Astrocyte of the spinal cord (primary cell): ENCODE measurements around the gene CPSF2.

Source experiments
- DNase-seq: peaks from one replicate; pipeline ENCODE4 v3.0.0; 2011; ENCODE audit warnings: low read depth, low spot score
- H3K4me3 ChIP-seq: 2 replicates; pipeline ENCODE4 v1.5.1; 2011; ENCODE audit warnings: low read depth, mild to moderate bottlenecking, low read length, moderate library complexity
- in situ Hi-C: cut with HindIII; loops from 2 replicates; pipeline ENCODE4 v1.10.0; 2017; ENCODE audit warnings: low sequenced_read_pairs
- TF ChIP-seq, protein P1 (sequence below): IDR thresholded peaks from 2 replicates; pipeline ENCODE4 v1.5.1; 2012; ENCODE audit warnings: low read depth, mild to moderate bottlenecking, low read length, inconsistent platforms

CPSF2 gene

DNA sequence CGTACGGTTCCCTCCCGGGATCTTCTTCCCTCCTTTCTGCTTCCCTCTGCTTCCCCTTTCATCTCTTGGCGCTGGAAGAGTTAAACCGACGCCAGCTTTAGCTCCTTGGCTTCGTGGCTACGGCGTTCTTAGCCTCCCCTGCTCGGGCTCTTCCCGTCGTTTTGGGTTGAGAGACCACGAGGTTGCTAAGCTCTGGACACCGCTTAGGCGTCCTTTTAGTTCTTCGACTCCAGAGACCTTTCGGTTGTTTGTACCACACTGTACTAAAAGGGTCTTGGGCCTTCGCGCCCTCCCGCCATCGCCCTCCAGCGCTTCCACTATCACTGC lies 545 bp downstream of the CPSF2 start:
- peak; percentile 45 for DNase-seq
- peak overlapping the region; percentile 97 for H3K4me3 ChIP-seq
- TF ChIP-seq, protein P1, sequence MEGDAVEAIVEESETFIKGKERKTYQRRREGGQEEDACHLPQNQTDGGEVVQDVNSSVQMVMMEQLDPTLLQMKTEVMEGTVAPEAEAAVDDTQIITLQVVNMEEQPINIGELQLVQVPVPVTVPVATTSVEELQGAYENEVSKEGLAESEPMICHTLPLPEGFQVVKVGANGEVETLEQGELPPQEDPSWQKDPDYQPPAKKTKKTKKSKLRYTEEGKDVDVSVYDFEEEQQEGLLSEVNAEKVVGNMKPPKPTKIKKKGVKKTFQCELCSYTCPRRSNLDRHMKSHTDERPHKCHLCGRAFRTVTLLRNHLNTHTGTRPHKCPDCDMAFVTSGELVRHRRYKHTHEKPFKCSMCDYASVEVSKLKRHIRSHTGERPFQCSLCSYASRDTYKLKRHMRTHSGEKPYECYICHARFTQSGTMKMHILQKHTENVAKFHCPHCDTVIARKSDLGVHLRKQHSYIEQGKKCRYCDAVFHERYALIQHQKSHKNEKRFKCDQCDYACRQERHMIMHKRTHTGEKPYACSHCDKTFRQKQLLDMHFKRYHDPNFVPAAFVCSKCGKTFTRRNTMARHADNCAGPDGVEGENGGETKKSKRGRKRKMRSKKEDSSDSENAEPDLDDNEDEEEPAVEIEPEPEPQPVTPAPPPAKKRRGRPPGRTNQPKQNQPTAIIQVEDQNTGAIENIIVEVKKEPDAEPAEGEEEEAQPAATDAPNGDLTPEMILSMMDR, result no peak
- in situ Hi-C loops, result no loop called here

DNA sequence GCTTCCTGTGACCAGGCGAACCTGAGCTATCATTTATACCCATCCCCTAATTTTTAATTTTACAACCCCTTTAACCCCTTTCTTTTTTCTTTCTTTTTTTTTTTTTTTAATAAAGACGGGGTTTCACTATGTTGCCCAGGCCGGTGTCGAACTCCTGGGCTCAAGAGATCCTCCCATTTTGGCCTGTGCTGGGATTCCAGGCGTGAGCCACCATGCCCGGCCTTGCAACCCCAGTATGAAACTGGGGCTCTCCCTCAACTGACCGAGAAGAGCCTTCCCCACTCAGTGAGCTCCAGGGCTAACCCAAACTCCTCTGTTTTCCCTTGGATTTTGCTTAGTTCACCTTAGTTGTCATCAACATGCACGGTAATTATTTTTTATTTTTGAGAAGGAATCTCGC lies 992 bp downstream of the CPSF2 start:
- in situ Hi-C loops, result no loop called here
- TF ChIP-seq, protein P1, result no peak
- peak overlapping the region; percentile 97 for H3K4me3 ChIP-seq
- DNase-seq, result no peak

DNA sequence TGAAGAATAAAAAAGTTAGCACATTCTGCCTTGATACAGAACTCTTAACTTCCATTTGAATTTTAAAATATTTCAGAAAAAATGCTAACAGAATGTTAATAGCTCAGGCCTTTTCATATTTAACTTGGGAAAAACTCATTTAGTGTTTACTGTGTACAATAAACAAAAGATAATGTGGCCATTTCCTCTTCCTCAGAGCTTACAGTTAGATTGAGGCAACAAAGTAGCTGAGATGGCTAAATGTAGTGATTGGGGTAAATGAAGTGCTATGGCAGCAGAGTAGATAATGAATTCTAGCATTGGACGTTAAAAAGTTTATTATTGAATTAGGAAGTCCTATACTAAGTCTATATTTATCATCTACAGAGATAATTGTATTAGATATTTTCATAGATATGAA lies 12.7 kb downstream of the CPSF2 start:
- in situ Hi-C loops, result no loop called here
- TF ChIP-seq, protein P1, result no peak
- DNase-seq, result no peak
- no peak overlapping the region for H3K4me3 ChIP-seq

DNA sequence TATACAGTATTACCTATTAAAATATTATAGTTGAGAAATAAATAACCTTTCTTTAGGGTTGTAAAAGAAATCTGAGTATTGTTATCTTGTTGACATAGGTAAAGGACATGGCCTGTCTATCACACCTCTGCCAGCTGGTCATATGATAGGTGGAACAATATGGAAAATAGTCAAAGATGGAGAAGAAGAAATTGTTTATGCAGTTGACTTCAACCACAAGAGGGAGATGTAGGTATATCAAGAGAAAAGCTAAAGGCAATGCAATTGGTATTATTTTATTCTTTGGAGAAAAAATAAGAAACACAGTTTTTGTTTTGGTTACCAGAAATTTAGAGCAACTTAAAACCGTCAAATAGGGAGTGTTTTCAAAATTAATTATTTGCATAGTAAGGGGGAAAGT lies 13.5 kb downstream of the CPSF2 start:
- H3K4me3 ChIP-seq, result no peak overlapping the region
- TF ChIP-seq, protein P1, result peak; percentile 53
- DNase-seq, result peak; percentile 55
- in situ Hi-C loops, result no loop called here

DNA sequence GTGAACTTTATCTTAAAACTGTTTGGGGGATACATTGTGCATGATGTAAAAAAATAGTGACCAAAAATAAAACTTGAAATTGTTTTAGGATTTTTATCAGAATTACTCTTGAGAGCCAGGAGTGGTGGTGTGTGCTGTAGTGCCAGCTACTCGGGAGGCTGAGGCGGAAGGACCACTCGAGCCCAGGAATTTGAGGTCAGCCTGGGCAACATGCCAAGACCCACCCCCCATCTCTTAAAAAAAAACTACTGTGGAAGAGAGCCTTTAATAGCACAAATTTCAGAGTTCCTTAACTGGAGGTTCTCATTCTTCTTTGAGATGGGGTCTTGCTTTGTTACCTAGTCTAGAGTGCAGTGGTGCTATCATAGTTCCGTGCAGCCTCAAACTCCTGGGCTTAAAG lies 21.5 kb downstream of the CPSF2 start:
- no peak for DNase-seq
- TF ChIP-seq, protein P1, result no peak
- no peak overlapping the region for H3K4me3 ChIP-seq
- in situ Hi-C loops, result no loop called here

DNA sequence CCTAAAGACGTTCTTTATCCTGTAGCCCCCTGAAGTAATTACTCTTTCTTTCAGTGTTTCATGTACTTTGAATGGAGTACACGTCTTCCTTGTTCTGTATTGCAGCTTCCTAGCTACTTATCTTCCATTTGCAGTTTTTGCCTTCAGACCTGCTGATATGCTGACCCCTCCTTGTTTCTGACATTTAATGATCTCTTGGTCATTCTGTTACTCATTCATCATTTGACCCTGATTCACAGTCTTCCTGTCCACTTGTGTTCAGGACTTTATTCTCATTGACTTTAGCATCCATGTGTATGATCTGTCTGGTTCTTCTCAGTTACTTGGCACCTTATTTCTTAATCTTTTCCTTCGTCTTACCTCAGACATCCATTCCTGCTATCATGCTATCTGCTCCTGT lies 22.2 kb downstream of the CPSF2 start:
- TF ChIP-seq, protein P1, result no peak
- in situ Hi-C loops, result no loop called here
- no peak overlapping the region for H3K4me3 ChIP-seq
- no peak for DNase-seq

DNA sequence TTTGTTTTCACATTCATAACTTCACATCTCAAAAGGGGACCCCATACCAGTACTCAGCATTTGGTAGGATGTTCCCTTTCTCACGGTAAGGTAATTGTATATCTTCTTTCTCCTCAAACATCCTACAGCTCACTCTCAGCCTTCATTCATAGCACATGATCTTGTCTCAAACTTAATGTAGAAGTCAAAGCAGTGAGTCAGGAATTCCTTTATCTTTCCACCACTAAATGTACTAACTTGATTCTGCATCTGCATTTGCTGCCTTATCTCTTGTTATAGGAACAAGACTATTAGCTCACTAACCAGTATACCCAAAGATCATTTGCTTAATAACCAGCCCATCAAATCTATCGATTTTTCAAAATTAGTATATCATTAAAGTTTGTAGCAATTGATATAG lies 22.9 kb downstream of the CPSF2 start:
- TF ChIP-seq, protein P1, result no peak
- in situ Hi-C loops, result no loop called here
- no peak overlapping the region for H3K4me3 ChIP-seq
- peak; percentile 27 for DNase-seq
